SIG-M5 treated with dmso at 0.1 percent for 504 hours (cell line): ENCODE results near the gene ARHGAP11A.
A peak's percentile ranks its signal among the peaks of the same experiment; 100 is the strongest.
"Not testable (repeated sequence)": the region's sequence is repeated elsewhere in the genome, so short reads cannot be mapped to it uniquely, and the experiment has no call there.

Experiments used
- DNase-seq: peaks from one replicate; lab custom pipeline; 2025; ENCODE audit not compliant: unreplicated experiment; lab: John Stamatoyannopoulos, UW

ARHGAP11A gene

DNA sequence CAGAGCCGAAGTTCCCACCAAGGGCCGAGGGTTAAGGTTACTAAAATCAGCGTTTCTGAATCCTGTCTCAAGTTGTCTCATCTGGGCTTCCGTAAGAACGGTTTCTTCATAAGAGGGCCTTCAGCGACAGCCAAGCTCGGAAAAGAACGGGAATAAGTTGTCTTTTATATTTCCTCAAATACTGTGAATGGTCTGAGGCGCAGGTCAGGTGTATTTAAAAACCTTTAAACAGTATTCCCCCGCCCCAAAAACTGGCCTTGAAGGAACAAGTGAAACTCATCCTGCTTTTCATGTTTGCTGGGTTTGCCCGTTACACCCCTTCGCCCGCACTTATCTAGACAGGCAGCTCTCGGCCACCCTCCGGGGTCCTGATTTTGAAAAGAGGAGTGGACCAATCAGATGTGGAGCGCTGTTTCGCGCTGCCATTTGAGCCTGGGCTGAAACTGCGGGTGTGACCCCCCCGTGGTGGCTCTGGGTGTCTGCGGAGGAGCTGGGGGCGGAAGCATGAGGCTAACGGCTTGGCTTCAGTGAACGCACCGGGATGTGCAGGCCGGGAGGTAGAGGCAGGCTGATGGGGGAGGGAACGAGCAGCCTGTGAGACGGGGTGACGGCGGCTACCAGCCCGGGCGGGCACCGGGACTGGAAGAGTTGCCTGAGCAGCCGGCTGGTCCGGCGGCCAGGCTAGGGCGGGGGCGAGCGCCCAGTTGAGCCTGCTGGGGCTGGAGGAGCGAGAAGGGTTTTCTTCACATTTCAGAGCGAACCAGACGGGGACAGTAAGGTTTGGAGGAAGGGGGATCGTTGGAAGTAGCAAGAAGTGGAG lies at the start of gene ARHGAP11A:
Gene ARHGAP11A (plus strand): TSS at position 454 of the 820 bp plus-strand sequence. CDS start 708 bp downstream, outside the sequence.
- not testable (repeated sequence) for DNase-seq

DNA sequence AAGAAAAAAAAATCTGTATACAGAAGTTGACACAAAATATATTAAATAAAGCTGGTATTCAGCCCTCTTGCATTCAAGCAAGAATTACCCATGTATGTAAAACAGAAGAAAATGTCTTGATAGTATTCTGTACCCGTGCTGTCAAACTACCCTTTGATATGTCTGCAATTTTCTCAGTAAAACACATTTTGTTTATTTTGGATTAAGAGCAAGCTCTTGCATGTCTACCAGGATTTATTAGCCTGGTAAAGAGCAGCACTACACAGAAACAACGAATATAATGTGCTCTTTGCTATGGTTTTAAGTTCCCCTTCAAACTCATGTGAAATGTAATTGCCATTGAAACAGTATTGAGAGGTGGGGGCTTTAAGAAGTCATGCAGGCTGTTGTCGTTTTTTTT lies 46.3 kb upstream of the ARHGAP11A start:
- not testable (repeated sequence) for DNase-seq

GRCh38 chr15:32578482-32578881 lies 36.8 kb upstream of the ARHGAP11A start:
- not testable (repeated sequence) for DNase-seq

GRCh38 chr15:32585844-32586243 lies 29.5 kb upstream of the ARHGAP11A start:
- not testable (repeated sequence) for DNase-seq

GRCh38 chr15:32593151-32593550 lies 22.2 kb upstream of the ARHGAP11A start, which contains the start of gene GOLGA8N:
GOLGA8N (plus strand) TSS chr15:32593456.
- not testable (repeated sequence) for DNase-seq

GRCh38 chr15:32609518-32609917 lies 5.8 kb upstream of the ARHGAP11A start:
- DNase-seq = not testable (repeated sequence)

- not testable (repeated sequence) for DNase-seq
Measured at GRCh38 chr15:32610719-32611118, 4.6 kb upstream of the ARHGAP11A start.

- not testable (repeated sequence) for DNase-seq
Measured at GRCh38 chr15:32614712-32615050, 623 bp upstream of the ARHGAP11A start.

DNA sequence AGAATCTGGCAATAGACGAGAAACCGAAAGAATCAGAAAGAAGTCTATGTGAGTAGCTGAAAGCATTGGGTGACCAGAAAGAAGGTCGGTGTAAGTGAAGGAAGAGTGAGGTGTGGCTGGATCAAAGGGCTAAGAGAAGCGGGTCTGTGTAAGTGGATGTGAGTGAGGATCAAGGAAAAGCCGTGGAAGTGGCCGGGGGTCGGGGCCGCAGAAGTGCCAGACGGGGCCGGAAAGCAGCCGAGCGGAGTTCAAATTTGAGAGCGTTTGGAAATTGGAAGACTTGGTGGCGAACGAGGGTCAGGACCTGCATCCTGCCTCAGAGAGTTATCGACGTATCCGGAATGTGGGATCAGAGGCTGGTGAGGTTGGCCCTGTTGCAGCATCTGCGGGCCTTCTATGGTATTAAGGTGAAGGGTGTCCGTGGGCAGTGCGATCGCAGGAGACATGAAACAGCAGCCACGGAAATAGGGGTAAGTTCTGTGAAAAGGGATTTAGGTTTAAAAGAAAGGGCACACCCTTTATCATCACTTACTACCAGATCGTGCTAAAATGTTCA lies 645 bp downstream of the ARHGAP11A start:
- not testable (repeated sequence) for DNase-seq

- no peak for DNase-seq
Measured at GRCh38 chr15:32636410-32636809, 21.1 kb downstream of the ARHGAP11A start.

- DNase-seq = no peak
Measured at GRCh38 chr15:32636908-32637567, 21.7 kb downstream of the ARHGAP11A start.

GRCh38 chr15:32637704-32638103 lies 22.4 kb downstream of the ARHGAP11A start:
- DNase-seq = no peak

GRCh38 chr15:32641517-32642059 lies 26.3 kb downstream of the ARHGAP11A start, which contains the start of gene SCG5:
SCG5 (plus strand) TSS chr15:32641710; CDS start chr15:32643593, 1,883 bp downstream.
- no peak for DNase-seq

DNA sequence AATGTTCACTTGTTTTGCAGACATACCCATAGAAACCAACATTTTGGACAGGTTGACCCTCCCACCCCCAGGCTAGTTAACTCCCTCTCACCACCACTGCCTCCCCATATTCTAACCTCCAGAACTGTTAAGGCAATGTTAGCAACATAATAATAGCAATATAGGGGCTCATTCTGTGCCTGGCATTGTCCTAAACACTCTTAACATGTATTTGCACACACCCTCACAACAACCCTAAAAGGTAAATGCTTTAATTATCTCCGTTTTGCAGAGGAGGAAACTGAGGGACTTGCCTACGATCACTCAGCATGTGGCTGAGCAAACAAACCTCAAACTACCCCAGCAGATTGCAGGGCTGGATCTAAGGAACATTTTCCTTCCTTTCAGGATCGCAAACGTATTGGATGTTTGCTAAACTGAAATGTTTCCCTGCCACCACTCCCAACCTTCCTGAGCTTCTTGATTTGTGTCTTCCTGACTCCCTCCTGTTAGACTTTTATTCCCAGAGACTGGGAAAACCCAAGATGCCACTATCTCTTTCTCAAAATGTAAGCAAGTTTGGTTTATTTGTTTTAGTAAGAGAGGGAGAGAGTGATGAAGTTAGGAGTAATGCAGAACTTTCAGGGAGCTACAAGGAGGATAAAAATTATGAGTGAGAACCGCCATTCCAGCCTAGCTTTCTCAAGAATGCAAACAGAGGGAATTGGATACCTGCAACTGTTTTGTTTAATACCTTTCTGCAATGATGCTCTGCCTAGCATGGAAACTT lies 27.5 kb downstream of the ARHGAP11A start:
- DNase-seq = no peak

GRCh38 chr15:32643907-32644445 lies 28.7 kb downstream of the ARHGAP11A start:
- DNase-seq = no peak

DNA sequence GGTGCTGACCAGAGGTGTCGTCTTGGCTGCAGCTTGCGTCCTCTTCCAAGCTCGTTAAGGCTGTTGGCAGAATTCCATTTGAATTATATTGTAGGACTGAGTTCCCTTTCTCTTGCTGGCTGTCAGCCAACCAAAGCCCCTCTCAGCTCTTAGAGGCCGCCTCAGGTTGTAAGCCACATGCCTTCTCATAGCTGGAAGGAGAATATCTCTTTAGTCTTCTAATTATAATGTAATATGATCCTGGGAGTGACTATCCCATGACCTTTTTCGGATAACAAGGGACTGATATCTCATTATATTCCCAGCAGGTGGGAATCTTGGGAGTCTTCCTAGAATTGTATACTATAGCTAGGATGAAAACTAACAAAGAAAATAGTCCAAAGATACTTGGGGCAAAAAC lies 31.0 kb downstream of the ARHGAP11A start:
- no peak for DNase-seq

GRCh38 chr15:32649342-32649741 lies 34.0 kb downstream of the ARHGAP11A start:
- DNase-seq = peak; percentile 34

GRCh38 chr15:32651229-32651837 lies 36.0 kb downstream of the ARHGAP11A start:
- DNase-seq = peak; percentile 56

- DNase-seq = no peak
Measured at GRCh38 chr15:32652178-32652577, 36.9 kb downstream of the ARHGAP11A start.

DNA sequence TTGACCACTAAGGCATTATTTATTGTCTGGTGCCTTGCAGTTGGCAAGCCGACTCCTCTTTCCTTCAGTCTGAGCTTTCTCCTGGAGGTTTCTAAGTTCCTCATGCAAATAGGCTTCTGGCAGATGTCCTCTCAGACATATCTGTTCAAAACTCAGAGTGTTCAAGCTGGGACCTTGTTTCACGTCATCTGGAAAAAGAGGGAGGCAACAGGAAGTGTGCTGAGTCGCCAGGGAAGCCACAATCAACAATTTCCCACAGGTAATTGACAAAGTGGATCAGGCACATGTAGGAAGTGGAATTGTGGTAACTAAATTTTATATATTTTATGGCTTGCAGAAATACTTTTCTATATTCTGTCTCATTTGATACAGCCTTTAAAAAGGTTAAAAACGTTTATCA lies 40.8 kb downstream of the ARHGAP11A start:
- DNase-seq = no peak
